ENCODE results near the gene SLC12A1. TPM values are rescaled to one million over a fixed set of nuclear protein-coding genes. Genes with fewer than 3 reads are reported as not detected.

Gene SLC12A1
- total RNA-seq, 4 donors from 2014 or later = not detected

GRCh38 chr15:48222627-48223026 lies 16.5 kb downstream of the SLC12A1 start:
- WGBS, 2 donors = 14 to 30% methylated on average over 1 of the region's 1 CpG
- TF ChIP-seq CTCF (IDR thresholded peaks at IDR 0.05) (no peak), POLR2A (IDR thresholded peaks at IDR 0.05) (no peak)

DNA sequence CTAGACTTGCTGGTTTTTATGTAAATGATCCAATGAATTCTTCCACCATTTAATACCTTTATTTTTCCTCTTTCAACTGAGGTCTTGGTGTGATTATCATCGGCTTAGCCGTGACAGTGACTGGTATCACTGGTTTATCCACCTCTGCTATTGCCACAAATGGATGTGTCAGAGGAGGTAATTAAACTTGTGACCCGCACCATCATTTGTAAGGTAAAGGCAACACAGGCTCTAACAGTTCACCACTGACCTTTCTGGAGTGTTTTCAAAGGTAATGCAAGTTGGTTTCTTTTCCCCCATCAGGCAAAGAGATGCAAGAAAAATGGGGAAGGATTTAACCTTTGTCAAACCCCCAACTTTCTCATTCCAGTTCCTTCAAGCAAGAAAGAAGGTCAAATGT lies 19.7 kb downstream of the SLC12A1 start:
- WGBS, 2 donors = 67 to 83% methylated on average over 3 of the region's 3 CpGs
- intact Hi-C loops (cut with DNase I; ENCODE audit: low total_unique reads) = no loop called here
- no peak for TF ChIP-seq CTCF (IDR thresholded peaks at IDR 0.05)
- no peak for TF ChIP-seq POLR2A (IDR thresholded peaks at IDR 0.05)
- DNase-seq (ENCODE audit: low spot score in 2 of 2) = no peak
- no peak overlapping the region for H3K4me3 ChIP-seq (ENCODE audit: low read depth, poor library complexity, severe bottlenecking)

More at GRCh38 chr15:48222627-48223026, 16.5 kb downstream of the SLC12A1 start:
- intact Hi-C loops (cut with DNase I; ENCODE audit: low total_unique reads) = no loop called here
- DNase-seq (ENCODE audit: low spot score in 2 of 2) = no peak
- H3K4me3 ChIP-seq (ENCODE audit: low read depth, poor library complexity, severe bottlenecking) = no peak overlapping the region

GRCh38 chr15:48230498-48230897 lies 24.4 kb downstream of the SLC12A1 start:
- no peak for DNase-seq (ENCODE audit: low spot score in 2 of 2)
- no peak for TF ChIP-seq CTCF (IDR thresholded peaks at IDR 0.05)
- no peak for TF ChIP-seq POLR2A (IDR thresholded peaks at IDR 0.05)
- H3K4me3 ChIP-seq (ENCODE audit: low read depth, poor library complexity, severe bottlenecking) = no peak overlapping the region
- 88 to 91% methylated on average over 5 of the region's 5 CpGs for WGBS, 2 donors
- intact Hi-C loops (cut with DNase I; ENCODE audit: low total_unique reads) = no loop called here

DNA sequence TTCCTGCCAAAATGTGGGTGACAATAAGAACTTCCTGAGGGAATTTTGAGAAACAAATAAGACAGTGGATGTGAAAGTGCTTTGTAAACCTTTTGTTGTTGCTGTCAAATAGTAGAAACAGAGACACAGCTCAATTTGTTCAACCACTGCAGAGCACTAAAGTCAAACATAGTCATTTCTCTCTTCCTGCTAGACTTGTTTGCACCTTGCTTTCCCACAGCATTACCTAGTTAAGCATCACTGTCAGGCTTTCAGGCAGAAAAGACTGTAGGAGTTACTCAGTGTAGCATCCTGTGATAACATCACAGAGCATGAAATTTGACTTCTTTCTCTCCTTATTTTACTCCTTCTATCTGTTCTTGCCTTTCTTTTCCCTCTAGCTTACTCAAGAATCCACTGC lies 27.1 kb downstream of the SLC12A1 start:
- TF ChIP-seq POLR2A (IDR thresholded peaks at IDR 0.05) (no peak), CTCF (IDR thresholded peaks at IDR 0.05) (no peak)
- H3K4me3 ChIP-seq (ENCODE audit: low read depth, poor library complexity, severe bottlenecking) = no peak overlapping the region
- no peak for DNase-seq (ENCODE audit: low spot score in 2 of 2)
- intact Hi-C loops (cut with DNase I; ENCODE audit: low total_unique reads) = no loop called here

- DNase-seq (ENCODE audit: low spot score in 2 of 2) = no peak
- no peak for TF ChIP-seq CTCF (IDR thresholded peaks at IDR 0.05)
- TF ChIP-seq POLR2A (IDR thresholded peaks at IDR 0.05) = no peak
- H3K4me3 ChIP-seq (ENCODE audit: low read depth, poor library complexity, severe bottlenecking) = no peak overlapping the region
- intact Hi-C loops (cut with DNase I; ENCODE audit: low total_unique reads) = no loop called here
- WGBS, 2 donors = 91 to 93% methylated on average over 4 of the region's 4 CpGs
These were observed 33.2 kb downstream of the SLC12A1 start for GRCh38 chr15:48239334-48239733.

DNA sequence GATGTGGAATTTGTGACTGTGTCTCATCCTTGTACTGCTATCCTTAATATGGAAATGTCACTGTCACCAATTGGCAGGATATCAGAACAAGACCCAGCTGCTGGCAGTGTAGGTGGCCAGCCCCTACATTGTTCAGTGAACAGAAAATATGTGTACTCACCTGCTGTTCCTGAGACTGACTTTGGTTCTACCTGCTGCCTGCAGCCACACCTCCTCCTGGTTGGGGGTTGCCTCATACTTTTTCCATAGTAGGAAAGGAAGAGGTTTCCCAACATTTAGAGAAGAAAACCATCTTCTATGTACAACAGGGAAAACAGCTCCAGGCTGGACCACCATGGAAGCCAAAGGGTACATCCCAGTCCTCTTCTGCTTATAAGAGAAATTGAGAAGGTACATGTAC lies 35.9 kb downstream of the SLC12A1 start:
- TF ChIP-seq POLR2A (IDR thresholded peaks at IDR 0.05) = no peak
- TF ChIP-seq CTCF (IDR thresholded peaks at IDR 0.05) = no peak
- no peak overlapping the region for H3K4me3 ChIP-seq (ENCODE audit: low read depth, poor library complexity, severe bottlenecking)
- intact Hi-C loops (cut with DNase I; ENCODE audit: low total_unique reads) = no loop called here
- DNase-seq (ENCODE audit: low spot score in 2 of 2) = no peak

All from lower leg skin (tissue), 4 donors.